Measurements from ENCODE around the gene ERAP2.

ERAP2 gene

DNA sequence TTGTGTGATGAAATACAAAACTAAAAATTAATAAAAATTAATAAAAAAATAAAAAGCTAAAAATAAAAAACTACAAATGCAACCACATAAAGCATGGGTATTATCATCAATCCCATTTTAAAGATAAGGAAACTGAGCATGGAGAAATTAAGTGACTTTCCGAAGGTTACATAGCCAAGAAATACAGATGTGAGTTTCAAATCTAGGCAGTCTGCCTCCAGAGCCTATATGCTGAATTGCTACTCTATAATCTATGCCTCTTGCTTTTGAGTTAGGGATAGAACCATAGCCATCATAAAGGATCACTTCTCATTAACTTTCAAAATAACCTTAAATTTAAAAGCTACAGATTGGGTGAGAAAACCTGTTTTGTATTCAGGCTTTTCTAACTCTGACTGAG, 18.8 kb upstream of the ERAP2 start:
- H3K27ac ChIP-seq: no peak overlapping the region
- DNase-seq: no peak
- TF ChIP-seq, protein P1, sequence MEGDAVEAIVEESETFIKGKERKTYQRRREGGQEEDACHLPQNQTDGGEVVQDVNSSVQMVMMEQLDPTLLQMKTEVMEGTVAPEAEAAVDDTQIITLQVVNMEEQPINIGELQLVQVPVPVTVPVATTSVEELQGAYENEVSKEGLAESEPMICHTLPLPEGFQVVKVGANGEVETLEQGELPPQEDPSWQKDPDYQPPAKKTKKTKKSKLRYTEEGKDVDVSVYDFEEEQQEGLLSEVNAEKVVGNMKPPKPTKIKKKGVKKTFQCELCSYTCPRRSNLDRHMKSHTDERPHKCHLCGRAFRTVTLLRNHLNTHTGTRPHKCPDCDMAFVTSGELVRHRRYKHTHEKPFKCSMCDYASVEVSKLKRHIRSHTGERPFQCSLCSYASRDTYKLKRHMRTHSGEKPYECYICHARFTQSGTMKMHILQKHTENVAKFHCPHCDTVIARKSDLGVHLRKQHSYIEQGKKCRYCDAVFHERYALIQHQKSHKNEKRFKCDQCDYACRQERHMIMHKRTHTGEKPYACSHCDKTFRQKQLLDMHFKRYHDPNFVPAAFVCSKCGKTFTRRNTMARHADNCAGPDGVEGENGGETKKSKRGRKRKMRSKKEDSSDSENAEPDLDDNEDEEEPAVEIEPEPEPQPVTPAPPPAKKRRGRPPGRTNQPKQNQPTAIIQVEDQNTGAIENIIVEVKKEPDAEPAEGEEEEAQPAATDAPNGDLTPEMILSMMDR (IDR thresholded peaks at IDR 0.05; ENCODE audit: low read depth, low read length): no peak
- H3K9me3 ChIP-seq (ENCODE audit: severe bottlenecking): no peaks in the 10 kb centered on the region
- no peak overlapping the region for H3K4me3 ChIP-seq (ENCODE audit: low read depth, low read length)
- no peaks in the 10 kb centered on the region for H3K36me3 ChIP-seq
- H3K27me3 ChIP-seq (ENCODE audit: insufficient read depth, low read depth, severe bottlenecking): no peaks in the 10 kb centered on the region

DNA sequence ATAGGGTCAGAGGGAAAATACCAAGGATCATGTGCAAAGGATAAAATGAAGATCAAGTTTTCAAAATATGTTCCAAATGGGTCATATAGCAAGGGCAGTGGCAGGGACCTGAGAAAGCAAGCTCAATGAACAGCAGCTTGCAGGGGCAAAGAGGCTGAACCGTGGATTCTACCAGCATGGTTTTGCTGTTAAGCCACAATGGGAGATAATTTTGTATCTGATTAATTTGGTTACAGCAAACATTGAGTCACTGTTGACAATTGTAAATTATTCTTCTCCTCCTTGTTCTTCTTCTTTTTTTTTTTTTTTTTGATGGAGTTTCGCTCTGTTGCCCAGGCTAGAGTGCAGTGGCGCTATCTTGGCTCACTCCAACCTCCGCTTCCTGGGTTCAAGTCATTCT, 18.4 kb upstream of the ERAP2 start:
- no peak overlapping the region for H3K27ac ChIP-seq
- TF ChIP-seq, protein P1 (IDR thresholded peaks at IDR 0.05; ENCODE audit: low read depth, low read length): no peak
- no peak for DNase-seq

DNA sequence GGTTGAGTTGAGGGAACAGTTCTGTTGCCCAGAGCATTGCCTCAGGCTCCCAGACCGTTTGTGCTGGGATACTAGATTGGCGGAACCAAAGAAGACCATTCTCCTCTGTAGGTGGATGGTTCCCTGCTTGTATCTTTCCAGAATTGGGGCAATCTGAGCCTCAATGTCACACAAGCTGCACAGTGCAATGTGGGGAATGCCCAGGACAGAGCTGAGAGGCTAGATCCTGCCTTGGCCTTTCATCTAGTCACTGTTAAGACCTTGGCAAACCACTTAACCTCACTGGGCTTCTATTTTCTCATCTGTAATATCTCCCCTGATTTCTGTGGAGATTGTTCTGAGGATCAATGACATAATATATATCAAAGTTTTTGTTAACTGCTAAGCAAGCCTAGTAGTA, 16.9 kb upstream of the ERAP2 start:
- H3K9me3 ChIP-seq (ENCODE audit: severe bottlenecking): no peaks in the 10 kb centered on the region
- H3K36me3 ChIP-seq: no peaks in the 10 kb centered on the region
- no peak overlapping the region for H3K27ac ChIP-seq
- H3K4me3 ChIP-seq (ENCODE audit: low read depth, low read length): no peak overlapping the region
- TF ChIP-seq, protein P1 (IDR thresholded peaks at IDR 0.05; ENCODE audit: low read depth, low read length): no peak
- no peaks in the 10 kb centered on the region for H3K27me3 ChIP-seq (ENCODE audit: insufficient read depth, low read depth, severe bottlenecking)
- DNase-seq: no peak

More for the DNA sequence above, 18.4 kb upstream of the ERAP2 start:
- Histone ChIP-seq H3K4me3 (ENCODE audit: low read depth, low read length) (no peak overlapping the region), H3K9me3 (ENCODE audit: severe bottlenecking) (no peaks in the 10 kb centered on the region), H3K27me3 (ENCODE audit: insufficient read depth, low read depth, severe bottlenecking) (no peaks in the 10 kb centered on the region), H3K36me3 (no peaks in the 10 kb centered on the region)

DNA sequence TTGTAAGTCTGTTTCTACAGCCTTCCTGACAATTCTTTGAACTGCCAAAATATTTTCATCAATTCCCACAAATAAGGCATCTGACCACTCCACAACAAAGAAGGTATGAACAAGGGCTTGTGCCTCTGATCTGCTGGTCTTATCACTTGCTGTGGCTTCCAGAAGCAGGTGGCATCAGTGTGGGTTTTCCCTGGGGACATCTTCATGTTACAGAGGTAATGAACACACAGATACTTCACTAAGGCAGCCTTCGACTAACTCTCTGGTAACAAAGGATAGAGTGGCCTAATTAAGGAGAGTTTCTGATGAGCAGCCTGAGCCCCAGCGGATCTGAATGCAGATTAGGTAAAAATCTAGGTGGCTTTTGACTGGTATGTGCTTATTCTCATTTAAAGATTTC, 15.2 kb upstream of the ERAP2 start:
- H3K36me3 ChIP-seq: no peaks in the 10 kb centered on the region
- TF ChIP-seq, protein P1 (IDR thresholded peaks at IDR 0.05; ENCODE audit: low read depth, low read length): no peak
- no peak overlapping the region for H3K4me3 ChIP-seq (ENCODE audit: low read depth, low read length)
- no peaks in the 10 kb centered on the region for H3K27me3 ChIP-seq (ENCODE audit: insufficient read depth, low read depth, severe bottlenecking)
- DNase-seq: no peak
- H3K9me3 ChIP-seq (ENCODE audit: severe bottlenecking): no peaks in the 10 kb centered on the region
- H3K27ac ChIP-seq: no peak overlapping the region

DNA sequence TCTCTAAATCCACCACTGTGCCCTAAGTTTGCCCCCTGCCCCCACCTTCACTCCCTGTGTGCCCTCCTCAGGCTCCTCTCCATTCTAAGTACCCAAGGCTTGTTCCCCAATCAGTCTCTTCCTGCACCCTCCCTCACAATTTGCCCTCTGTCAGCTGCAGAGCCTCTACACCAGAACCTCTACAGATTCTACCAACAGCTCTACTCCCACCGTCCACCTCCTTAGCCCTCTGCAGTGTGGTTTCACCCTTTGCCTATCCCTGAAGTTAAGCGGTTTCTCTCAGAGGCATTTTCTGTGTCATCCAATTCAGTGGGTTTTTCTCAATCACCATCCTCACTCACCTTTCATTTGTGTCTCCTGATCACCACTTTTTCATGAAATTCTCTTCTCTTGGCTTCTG, 13.2 kb upstream of the ERAP2 start:
- Histone ChIP-seq H3K27ac (no peak overlapping the region), H3K9me3 (ENCODE audit: severe bottlenecking) (no peaks in the 10 kb centered on the region), H3K27me3 (ENCODE audit: insufficient read depth, low read depth, severe bottlenecking) (no peaks in the 10 kb centered on the region), H3K4me3 (ENCODE audit: low read depth, low read length) (no peak overlapping the region), H3K36me3 (no peaks in the 10 kb centered on the region)
- TF ChIP-seq, protein P1 (IDR thresholded peaks at IDR 0.05; ENCODE audit: low read depth, low read length): no peak
- no peak for DNase-seq

DNA sequence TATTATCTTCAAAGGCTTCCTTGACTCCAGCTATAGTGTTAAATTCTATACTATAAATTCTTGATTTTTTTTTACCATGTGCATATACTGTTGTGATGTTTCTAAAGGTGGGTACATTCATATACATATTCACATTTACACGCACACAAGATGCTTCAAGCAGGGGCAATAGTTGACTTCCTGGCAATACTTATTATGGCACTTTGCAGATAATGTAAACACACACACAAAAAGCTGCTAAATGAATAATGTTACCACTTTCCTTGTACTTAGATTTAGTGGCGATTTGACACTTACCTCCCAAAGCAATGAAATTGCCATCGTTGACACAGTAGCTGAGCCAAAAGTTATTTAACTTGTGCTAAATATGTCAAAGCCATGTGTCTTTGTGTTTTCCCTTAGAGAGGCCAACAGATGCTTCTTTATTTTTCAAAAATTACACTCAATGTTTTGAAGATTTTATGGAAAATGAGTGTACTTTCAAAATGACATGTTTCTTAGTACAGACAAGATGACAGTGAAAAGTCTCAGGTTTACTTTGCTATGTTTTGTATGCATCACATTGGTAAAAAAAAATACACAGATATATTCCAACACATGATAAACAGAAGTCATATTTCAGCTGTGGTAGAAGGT, 12.2 kb upstream of the ERAP2 start:
- TF ChIP-seq, protein P1 (IDR thresholded peaks at IDR 0.05; ENCODE audit: low read depth, low read length): no peak
- no peak for DNase-seq
- Histone ChIP-seq H3K36me3 (no peaks in the 10 kb centered on the region), H3K9me3 (ENCODE audit: severe bottlenecking) (no peaks in the 10 kb centered on the region), H3K27ac (no peak overlapping the region), H3K27me3 (ENCODE audit: insufficient read depth, low read depth, severe bottlenecking) (no peaks in the 10 kb centered on the region), H3K4me3 (ENCODE audit: low read depth, low read length) (no peak overlapping the region)
